ENCODE results near the gene ILRUN.
A peak's percentile ranks its signal among the peaks of the same experiment; 100 is the strongest.

The ILRUN gene

GRCh38 chr6:34696189-34696738 is 303 bp downstream of the ILRUN start:
- Histone ChIP-seq H3K9ac (peak overlapping the region; percentile 87), H3K27ac (peak overlapping the region; percentile 55), H3K4me2 (peak overlapping the region; percentile 97), H3K4me1 (ENCODE audit: low read depth, poor library complexity, severe bottlenecking) (peaks cover 48% of the 10 kb centered on the region), H3K27me3 (ENCODE audit: insufficient read depth, low read depth) (no peaks in the 10 kb centered on the region), H3K36me3 (ENCODE audit: insufficient read depth) (0 out of 2 replicates have a peak, but pooled peaks cover 3% of the 10 kb centered on the region), H2AFZ (ENCODE audit: low read depth) (peak overlapping the region; percentile 82), H3K4me3 (IDR thresholded peaks at IDR 0.05; ENCODE audit: insufficient read depth, low read depth, low read length) (peak overlapping the region; percentile 12), H3K79me2 (ENCODE audit: insufficient read depth, low read depth) (peaks cover 52% of the 10 kb centered on the region), H4K20me1 (ENCODE audit: insufficient read depth) (no peaks in the 10 kb centered on the region)
- no peak for TF ChIP-seq CTCF (conservative IDR thresholded peaks at IDR 0.05; ENCODE audit: low read depth, low read length)

- peak overlapping the region; percentile 97 for H3K4me2 ChIP-seq
- H3K36me3 ChIP-seq (ENCODE audit: insufficient read depth): 0 out of 2 replicates have a peak, but pooled peaks cover 3% of the 10 kb centered on the region
- H3K27me3 ChIP-seq (ENCODE audit: insufficient read depth, low read depth): no peaks in the 10 kb centered on the region
- peaks cover 57% of the 10 kb centered on the region for H3K79me2 ChIP-seq (ENCODE audit: insufficient read depth, low read depth)
- no peak for TF ChIP-seq CTCF (conservative IDR thresholded peaks at IDR 0.05; ENCODE audit: low read depth, low read length)
- H2AFZ ChIP-seq (ENCODE audit: low read depth): peak overlapping the region; percentile 82
- H4K20me1 ChIP-seq (ENCODE audit: insufficient read depth): no peaks in the 10 kb centered on the region
- peak overlapping the region; percentile 12 for H3K4me3 ChIP-seq (IDR thresholded peaks at IDR 0.05; ENCODE audit: insufficient read depth, low read depth, low read length)
- peak overlapping the region; percentile 55 for H3K27ac ChIP-seq
- H3K9ac ChIP-seq: peak overlapping the region; percentile 87
- peaks cover 49% of the 10 kb centered on the region for H3K4me1 ChIP-seq (ENCODE audit: low read depth, poor library complexity, severe bottlenecking)
Observed at GRCh38 chr6:34695729-34696188, 808 bp downstream of the ILRUN start.

GRCh38 chr6:34692280-34692679 is 4.3 kb downstream of the ILRUN start:
- no peak for TF ChIP-seq CTCF (conservative IDR thresholded peaks at IDR 0.05; ENCODE audit: low read depth, low read length)
- no peak overlapping the region for H3K9ac ChIP-seq
- peaks cover 85% of the 10 kb centered on the region for H3K79me2 ChIP-seq (ENCODE audit: insufficient read depth, low read depth)
- no peaks in the 10 kb centered on the region for H3K27me3 ChIP-seq (ENCODE audit: insufficient read depth, low read depth)
- no peak overlapping the region for H3K4me2 ChIP-seq
- no peak overlapping the region for H3K4me3 ChIP-seq (IDR thresholded peaks at IDR 0.05; ENCODE audit: insufficient read depth, low read depth, low read length)
- H3K36me3 ChIP-seq (ENCODE audit: insufficient read depth): 0 out of 2 replicates have a peak, but pooled peaks cover 3% of the 10 kb centered on the region
- H4K20me1 ChIP-seq (ENCODE audit: insufficient read depth): no peaks in the 10 kb centered on the region
- H2AFZ ChIP-seq (ENCODE audit: low read depth): no peak overlapping the region
- no peak overlapping the region for H3K27ac ChIP-seq
- peaks cover 61% of the 10 kb centered on the region for H3K4me1 ChIP-seq (ENCODE audit: low read depth, poor library complexity, severe bottlenecking)

GRCh38 chr6:34689742-34690141 is 6.8 kb downstream of the ILRUN start:
- no peaks in the 10 kb centered on the region for H4K20me1 ChIP-seq (ENCODE audit: insufficient read depth)
- H2AFZ ChIP-seq (ENCODE audit: low read depth): no peak overlapping the region
- no peak overlapping the region for H3K9ac ChIP-seq
- TF ChIP-seq CTCF (conservative IDR thresholded peaks at IDR 0.05; ENCODE audit: low read depth, low read length): no peak
- H3K4me3 ChIP-seq (IDR thresholded peaks at IDR 0.05; ENCODE audit: insufficient read depth, low read depth, low read length): no peak overlapping the region
- H3K4me1 ChIP-seq (ENCODE audit: low read depth, poor library complexity, severe bottlenecking): peaks cover 49% of the 10 kb centered on the region
- no peak overlapping the region for H3K4me2 ChIP-seq
- 0 out of 2 replicates have a peak, but pooled peaks cover 3% of the 10 kb centered on the region for H3K36me3 ChIP-seq (ENCODE audit: insufficient read depth)
- H3K27ac ChIP-seq: no peak overlapping the region
- H3K79me2 ChIP-seq (ENCODE audit: insufficient read depth, low read depth): peaks cover 81% of the 10 kb centered on the region
- no peaks in the 10 kb centered on the region for H3K27me3 ChIP-seq (ENCODE audit: insufficient read depth, low read depth)

Data from KMS-11 (cell line).